Activated B cell treated with CpG ODN at 0.5 μM for 24 hours (primary cell): ENCODE results near the gene SPTLC2. TPM values are rescaled to one million over a fixed set of nuclear protein-coding genes. Genes with fewer than 3 reads are reported as not detected.

Experiments
- ATAC-seq: fragments of 200-7000 bp; cut with Tn5 transposase; one replicate; pipeline ENCODE4 v1.10.0; 2021; ENCODE audit warnings: low read depth, mild to moderate bottlenecking, moderate library complexity
- CTCF ChIA-PET: fragments of 350-600 bp; sonication (Branson Sonifier 250); formaldehyde crosslinking; loops from one replicate; lab custom pipeline; 2021; ENCODE audit warnings: antibody characterized with exemption; lab: Charles Lee
- POLR2A ChIA-PET: fragments of 350-600 bp; sonication (Branson Sonifier 250); formaldehyde crosslinking; loops from one replicate; lab custom pipeline; 2021; ENCODE audit warnings: antibody characterized with exemption; lab: Charles Lee
- DNase-seq: peaks from one replicate; pipeline ENCODE4 v3.0.0; 2022
- H3K27ac Mint-ChIP-seq: one replicate; pipeline ENCODE4 v1.8.0; 2020; ENCODE audit warnings: mixed read lengths
- H3K27me3 Mint-ChIP-seq: one replicate; pipeline ENCODE4 v1.8.0; 2021; ENCODE audit warnings: mixed read lengths
- H3K36me3 Mint-ChIP-seq: one replicate; pipeline ENCODE4 v1.8.0; 2021; ENCODE audit warnings: low read depth, mixed read lengths
- H3K4me1 Mint-ChIP-seq: one replicate; pipeline ENCODE4 v1.8.0; 2021; ENCODE audit warnings: mixed read lengths
- H3K4me3 Mint-ChIP-seq: one replicate; pipeline ENCODE4 v1.8.0; 2020; ENCODE audit warnings: mild to moderate bottlenecking, mixed read lengths
- H3K9me3 Mint-ChIP-seq: one replicate; pipeline ENCODE4 v1.8.0; 2020; ENCODE audit warnings: mixed read lengths
- intact Hi-C: fragments of 100-400 bp; cut with micrococcal nuclease; formaldehyde crosslinking; loops from one replicate; pipeline ENCODE4 v1.15.1; 2024
- total RNA-seq: library from RNA; stranded (reverse); gene quantifications from 2 replicates; pipeline ENCODE4 v1.2.3, GENCODE V29; 2022
- TF ChIP-seq, protein P1 (sequence below): fragments of 200-600 bp; IDR thresholded peaks from one replicate; pipeline ENCODE4 v1.8.0; 2022; ENCODE audit warnings: antibody characterized with exemption, mild to moderate bottlenecking

Gene SPTLC2
- total RNA-seq, 1 donor from 2014 or later, result 43.8 TPM

DNA sequence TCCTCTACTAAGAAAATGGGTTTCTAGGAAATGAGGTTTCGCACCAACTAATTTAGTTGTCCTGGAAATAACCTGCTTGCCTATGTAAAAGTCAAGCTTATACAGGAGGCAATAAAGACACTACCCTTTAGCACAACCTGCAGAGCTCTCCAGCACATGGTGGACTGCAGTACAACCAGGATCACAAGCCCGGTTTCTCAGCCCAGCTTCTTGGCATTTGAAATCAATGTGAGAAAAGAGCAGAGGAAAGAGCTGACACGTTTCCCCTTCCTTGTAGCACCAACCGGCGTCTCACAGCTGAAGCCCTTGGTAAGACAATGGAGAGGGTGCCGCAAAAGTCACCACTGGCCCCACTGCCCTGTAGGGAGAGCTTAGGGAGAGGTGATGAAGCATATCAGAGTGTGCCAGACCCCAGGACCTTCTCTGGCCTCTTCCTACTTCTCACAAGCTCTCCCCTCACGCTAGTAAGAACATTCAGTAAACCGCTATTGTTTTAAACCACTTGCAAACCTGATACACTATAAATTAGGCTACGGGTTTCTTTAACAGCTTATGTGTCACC, 8.6 kb downstream of the SPTLC2 start:
- CTCF ChIA-PET, result no interaction called here
- DNase-seq (no peak), ATAC-seq (peak; percentile 25)
- Mint-ChIP-seq H3K4me3 (peak overlapping the region; percentile 46), H3K4me1 (peaks cover 59% of the 10 kb centered on the region), H3K9me3 (no peaks in the 10 kb centered on the region), H3K27me3 (no peaks in the 10 kb centered on the region), H3K27ac (no peak overlapping the region), H3K36me3 (peaks cover 5% of the 10 kb centered on the region)
- intact Hi-C loops, result no loop called here
- TF ChIP-seq, protein P1, sequence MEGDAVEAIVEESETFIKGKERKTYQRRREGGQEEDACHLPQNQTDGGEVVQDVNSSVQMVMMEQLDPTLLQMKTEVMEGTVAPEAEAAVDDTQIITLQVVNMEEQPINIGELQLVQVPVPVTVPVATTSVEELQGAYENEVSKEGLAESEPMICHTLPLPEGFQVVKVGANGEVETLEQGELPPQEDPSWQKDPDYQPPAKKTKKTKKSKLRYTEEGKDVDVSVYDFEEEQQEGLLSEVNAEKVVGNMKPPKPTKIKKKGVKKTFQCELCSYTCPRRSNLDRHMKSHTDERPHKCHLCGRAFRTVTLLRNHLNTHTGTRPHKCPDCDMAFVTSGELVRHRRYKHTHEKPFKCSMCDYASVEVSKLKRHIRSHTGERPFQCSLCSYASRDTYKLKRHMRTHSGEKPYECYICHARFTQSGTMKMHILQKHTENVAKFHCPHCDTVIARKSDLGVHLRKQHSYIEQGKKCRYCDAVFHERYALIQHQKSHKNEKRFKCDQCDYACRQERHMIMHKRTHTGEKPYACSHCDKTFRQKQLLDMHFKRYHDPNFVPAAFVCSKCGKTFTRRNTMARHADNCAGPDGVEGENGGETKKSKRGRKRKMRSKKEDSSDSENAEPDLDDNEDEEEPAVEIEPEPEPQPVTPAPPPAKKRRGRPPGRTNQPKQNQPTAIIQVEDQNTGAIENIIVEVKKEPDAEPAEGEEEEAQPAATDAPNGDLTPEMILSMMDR, result no peak
- POLR2A ChIA-PET, result interaction anchor here (1.0 to 1.5 kb wide), 3 partner anchors 10 to 33 kb away, joined by 3 to 5 read pairs (median 3); no protein-coding TSS in a partner anchor

DNA sequence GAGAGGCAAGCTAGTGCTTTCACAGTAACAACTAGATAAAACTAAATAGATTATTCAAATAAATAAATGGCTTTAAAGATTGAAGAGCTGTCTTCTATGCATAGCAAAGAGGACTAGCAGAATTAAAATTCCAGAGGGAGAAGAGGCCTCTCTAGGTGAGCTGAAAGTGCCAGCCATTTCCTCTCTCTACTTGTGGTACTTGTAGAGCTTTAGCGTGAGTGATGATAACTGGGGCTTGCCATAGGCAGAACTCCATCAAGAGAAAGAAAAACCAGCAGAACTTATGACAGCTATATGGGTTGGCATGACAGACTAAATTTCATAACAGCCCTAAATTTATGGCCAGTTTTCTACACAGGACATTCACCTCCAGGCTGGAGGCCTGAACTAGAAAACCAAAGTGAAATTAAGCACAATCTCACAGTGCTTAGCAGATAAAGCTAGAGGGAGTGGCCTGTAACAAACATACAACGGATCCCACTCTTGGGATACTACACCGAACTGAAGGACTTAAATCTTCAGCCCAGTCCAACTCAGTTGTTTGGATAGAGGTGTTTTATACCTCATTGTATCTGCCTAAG, 11.0 kb downstream of the SPTLC2 start:
- no peak overlapping the region for H3K27ac Mint-ChIP-seq
- H3K27me3 Mint-ChIP-seq, result no peaks in the 10 kb centered on the region
- POLR2A ChIA-PET, result interaction anchor here (1.2 kb wide), 2 partner anchors 11 to 12 kb away, joined by 3 to 7 read pairs; partner anchors contain the start of gene SPTLC2
- ATAC-seq, result no peak
- DNase-seq, result no peak
- intact Hi-C loops, result no loop called here
- H3K36me3 Mint-ChIP-seq, result peaks cover 5% of the 10 kb centered on the region
- no peak overlapping the region for H3K4me3 Mint-ChIP-seq
- TF ChIP-seq, protein P1, result no peak
- peaks cover 63% of the 10 kb centered on the region for H3K4me1 Mint-ChIP-seq
- CTCF ChIA-PET, result no interaction called here
- no peaks in the 10 kb centered on the region for H3K9me3 Mint-ChIP-seq

DNA sequence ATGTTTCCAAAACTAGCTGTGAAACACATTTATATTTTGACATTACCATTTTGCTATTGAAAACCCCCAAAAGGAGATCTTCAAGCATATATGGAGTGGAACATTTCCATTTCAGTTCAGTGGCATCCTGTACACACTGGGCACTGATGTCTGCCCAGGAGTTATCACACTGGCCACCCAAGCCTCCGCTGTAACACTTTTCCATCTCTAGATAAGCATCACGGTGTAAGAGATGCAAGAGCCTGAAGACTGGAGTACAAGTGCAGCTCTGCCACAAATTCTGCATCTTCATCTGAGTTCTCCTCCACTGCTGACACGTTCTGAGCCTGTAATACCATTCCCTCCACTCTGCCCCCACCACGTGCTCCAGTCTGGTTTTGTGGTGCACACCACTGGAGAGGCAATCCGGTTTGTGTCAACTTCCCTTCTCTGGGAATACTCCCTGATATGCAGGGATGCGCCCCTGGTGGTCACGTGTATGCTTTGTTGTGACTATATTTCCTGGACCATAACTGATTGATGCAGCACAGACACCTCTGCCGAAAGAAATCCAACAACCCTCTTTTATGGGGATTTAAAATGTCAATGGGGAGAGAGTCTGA, 12.7 kb downstream of the SPTLC2 start:
- POLR2A ChIA-PET, result interaction anchor here (1.4 kb wide), 1 partner anchor 15 kb away, joined by 3 read pairs; no protein-coding TSS in a partner anchor
- Mint-ChIP-seq H3K36me3 (peaks cover 5% of the 10 kb centered on the region), H3K4me3 (peak overlapping the region; percentile 32), H3K27ac (peak overlapping the region; percentile 10), H3K9me3 (no peaks in the 10 kb centered on the region), H3K27me3 (no peaks in the 10 kb centered on the region), H3K4me1 (peaks cover 71% of the 10 kb centered on the region)
- CTCF ChIA-PET, result interaction anchor here (0.9 to 1.4 kb wide), 3 partner anchors 9 to 56 kb away, joined by 3 read pairs; no protein-coding TSS in a partner anchor
- intact Hi-C loops, result no loop called here
- TF ChIP-seq, protein P1, result no peak
- DNase-seq (no peak), ATAC-seq (no peak)

DNA sequence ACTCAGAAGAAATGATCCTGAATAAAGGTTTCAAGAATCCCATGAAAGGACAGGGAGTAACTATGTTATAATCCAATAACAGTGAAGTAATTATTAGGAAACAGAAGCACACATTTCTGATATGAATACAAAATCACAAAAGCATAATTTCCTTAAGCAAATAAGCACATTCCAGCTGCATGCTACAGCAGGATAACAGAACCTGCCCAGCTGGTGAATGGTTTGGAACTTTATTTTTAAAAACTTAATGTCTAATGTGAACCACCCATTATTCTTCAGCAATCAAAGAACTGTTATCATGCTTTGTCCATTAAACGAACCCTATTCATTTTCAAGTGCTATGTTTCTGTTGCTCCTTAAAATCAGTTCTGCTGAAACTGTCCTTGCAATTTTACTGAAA, 13.4 kb downstream of the SPTLC2 start:
- ATAC-seq (no peak), DNase-seq (no peak)
- H3K9me3 Mint-ChIP-seq, result no peaks in the 10 kb centered on the region
- H3K4me3 Mint-ChIP-seq, result no peak overlapping the region
- TF ChIP-seq, protein P1, result no peak
- POLR2A ChIA-PET, result interaction anchor here (1.4 kb wide), 1 partner anchor 15 kb away, joined by 3 read pairs; no protein-coding TSS in a partner anchor
- no peak overlapping the region for H3K27ac Mint-ChIP-seq
- H3K27me3 Mint-ChIP-seq, result no peaks in the 10 kb centered on the region
- peaks cover 5% of the 10 kb centered on the region for H3K36me3 Mint-ChIP-seq
- CTCF ChIA-PET, result interaction anchor here (1.0 to 1.4 kb wide), 2 partner anchors 9 to 14 kb away, joined by 3 read pairs; no protein-coding TSS in a partner anchor
- H3K4me1 Mint-ChIP-seq, result peaks cover 71% of the 10 kb centered on the region
- intact Hi-C loops, result no loop called here
